ENCODE measurements around the gene CD276. TPM values are rescaled to one million over a fixed set of nuclear protein-coding genes. Genes with fewer than 3 reads are reported as not detected.

Gene CD276
- total RNA-seq, 1 experiment from 2014 or later, result 75.4 TPM

DNA sequence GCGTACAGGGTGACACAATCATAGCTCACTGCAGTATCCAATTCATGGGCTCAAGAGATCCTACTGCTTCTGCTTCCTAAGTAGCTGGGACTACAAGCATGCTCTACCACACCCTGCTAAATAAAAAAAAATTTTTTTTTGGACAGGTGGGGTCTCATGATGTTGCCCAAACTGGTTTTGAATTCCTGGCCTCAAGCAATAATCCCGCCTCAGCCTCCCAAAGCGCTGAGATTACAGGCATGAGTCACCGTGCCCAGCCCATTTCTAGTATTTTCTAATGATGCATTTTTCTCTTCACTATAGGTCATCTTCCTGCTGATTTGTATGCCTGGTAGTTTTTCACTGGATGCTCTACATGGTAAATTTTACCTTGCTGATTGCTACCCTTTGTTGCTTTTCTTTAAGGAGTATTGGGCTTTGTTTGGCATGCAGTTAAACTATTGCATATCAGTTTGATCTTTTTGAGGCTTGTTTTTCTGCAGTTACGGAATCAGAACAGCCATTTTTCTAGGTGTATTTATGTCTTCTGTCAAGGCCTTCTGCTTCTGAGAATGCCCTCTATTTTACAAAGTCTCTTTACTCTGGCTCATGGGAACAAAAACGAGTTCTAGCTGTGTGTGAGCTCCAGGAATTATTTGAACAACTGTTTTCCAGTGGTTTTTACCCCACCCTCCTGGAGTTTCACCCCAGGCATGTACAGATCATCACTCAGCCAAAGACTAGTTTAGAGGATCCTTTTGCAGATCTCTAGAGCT lies 36.7 kb upstream of the CD276 start:
- POLR2A ChIA-PET, result interaction anchor here (0.6 kb wide), 1 partner anchor 325 kb away, joined by 4 read pairs; no protein-coding TSS in a partner anchor
- BruUV-seq (replicated peaks), result no TSS peak
- H3K4me1 ChIP-seq (ENCODE audit: control insufficient read depth in 1 of 2, insufficient read depth in 2 of 2, low read length in 2 of 2), result peaks cover 3 to 17% of the 10 kb centered on the region in 2 experiments; a peak in 3 of 4 replicates
- no peaks in the 10 kb centered on the region for H3K36me3 ChIP-seq (ENCODE audit: control insufficient read depth in 1 of 2, insufficient read depth in 2 of 2, low read length in 2 of 2)
- no peak overlapping the region for H3K27ac ChIP-seq (ENCODE audit: low read depth, low read length)
- TF ChIP-seq EGR1 (IDR thresholded peaks at IDR 0.05; ENCODE audit: low read depth) (no peak), RAD21 (IDR thresholded peaks at IDR 0.05; ENCODE audit: low read depth) (no peak)
- no peaks in the 10 kb centered on the region for H3K9me3 ChIP-seq (ENCODE audit: control insufficient read depth in 1 of 2, insufficient read depth in 1 of 2, low read depth in 1 of 2, low read length in 2 of 2)
- H2AFZ ChIP-seq (ENCODE audit: low read depth, low read length, poor library complexity, severe bottlenecking), result peak overlapping the region; percentile 86
- ATAC-seq (peak; percentile 40; the same call in 1 of the 2 replicates), DNase-seq (ENCODE audit: low read depth, low spot score) (no peak)
- H3K4me2 ChIP-seq (ENCODE audit: low read length), result peak overlapping the region; percentile 37
- H4K20me1 ChIP-seq (ENCODE audit: insufficient read depth), result no peaks in the 10 kb centered on the region
- no peak overlapping the region for H3K9ac ChIP-seq (ENCODE audit: low read length)
- H3K9me2 ChIP-seq (ENCODE audit: insufficient read depth), result no peaks in the 10 kb centered on the region
- no peaks in the 10 kb centered on the region for H3K79me2 ChIP-seq (ENCODE audit: insufficient read depth, low read length)
- H3K27me3 ChIP-seq (ENCODE audit: insufficient read depth, low read length), result no peaks in the 10 kb centered on the region
- RAD21 ChIA-PET (ENCODE audit: low non-redundant PET in 1 of 2, low total read pairs in 2 of 2, uncharacterized antibody in 2 of 2, unreplicated experiment in 2 of 2), result interaction anchor here in 1 of 2 experiments (0.6 kb wide), 1 partner anchor 1428 kb away, joined by 3 read pairs; no protein-coding TSS in a partner anchor
- CTCF ChIA-PET, result interaction anchor here (0.9 to 3.0 kb wide), 2 partner anchors 11 to 52 kb away, joined by 3 to 17 read pairs; no protein-coding TSS in a partner anchor
- intact Hi-C loops (cut with micrococcal nuclease), result no loop called here
- no peak overlapping the region for H3K4me3 ChIP-seq (replicated peaks in 1 of 2; ENCODE audit: low read depth in 1 of 2, low read length in 2 of 2)

DNA sequence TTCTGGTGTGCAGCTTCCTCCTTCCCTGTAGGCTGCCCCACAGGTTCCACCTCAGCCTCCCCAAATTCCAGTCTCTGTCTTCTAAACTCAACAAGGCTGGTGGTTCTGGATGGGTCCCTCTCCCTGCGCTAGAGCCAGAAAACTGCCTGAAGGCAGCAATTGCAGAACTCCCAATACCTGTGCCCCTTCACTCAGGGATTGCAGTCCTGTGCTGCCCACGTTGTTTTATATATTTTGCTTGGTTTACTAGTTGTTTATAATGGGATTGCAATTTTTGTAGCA lies 36.2 kb upstream of the CD276 start:
- Histone ChIP-seq H3K4me1 (ENCODE audit: control insufficient read depth in 1 of 2, insufficient read depth in 2 of 2, low read length in 2 of 2) (peaks cover 3 to 17% of the 10 kb centered on the region in 2 experiments; a peak in 3 of 4 replicates), H3K4me2 (ENCODE audit: low read length) (peak overlapping the region; percentile 37), H3K79me2 (ENCODE audit: insufficient read depth, low read length) (no peaks in the 10 kb centered on the region), H3K9me2 (ENCODE audit: insufficient read depth) (no peaks in the 10 kb centered on the region), H3K27me3 (ENCODE audit: insufficient read depth, low read length) (no peaks in the 10 kb centered on the region), H2AFZ (ENCODE audit: low read depth, low read length, poor library complexity, severe bottlenecking) (peak overlapping the region; percentile 86), H3K36me3 (ENCODE audit: control insufficient read depth in 1 of 2, insufficient read depth in 2 of 2, low read length in 2 of 2) (no peaks in the 10 kb centered on the region), H3K27ac (ENCODE audit: low read depth, low read length) (no peak overlapping the region), H3K4me3 (replicated peaks in 1 of 2; ENCODE audit: low read depth in 1 of 2, low read length in 2 of 2) (no peak overlapping the region), H4K20me1 (ENCODE audit: insufficient read depth) (no peaks in the 10 kb centered on the region), H3K9me3 (ENCODE audit: control insufficient read depth in 1 of 2, insufficient read depth in 1 of 2, low read depth in 1 of 2, low read length in 2 of 2) (no peaks in the 10 kb centered on the region), H3K9ac (ENCODE audit: low read length) (no peak overlapping the region)
- TF ChIP-seq ELF1 (IDR thresholded peaks at IDR 0.05; ENCODE audit: borderline replicate concordance, low read depth) (no peak), RAD21 (IDR thresholded peaks at IDR 0.05; ENCODE audit: low read depth) (no peak), SIN3A (IDR thresholded peaks at IDR 0.05; ENCODE audit: low read depth) (no peak), EGR1 (IDR thresholded peaks at IDR 0.05; ENCODE audit: low read depth) (no peak), FOSL1 (IDR thresholded peaks at IDR 0.05; ENCODE audit: low read depth) (no peak)
- ChIA-PET POLR2A (no interaction called here), CTCF (interaction anchor here (3.0 kb wide), 1 partner anchor 11 kb away, joined by 17 read pairs; no protein-coding TSS in a partner anchor), RAD21 (ENCODE audit: low non-redundant PET in 1 of 2, low total read pairs in 2 of 2, uncharacterized antibody in 2 of 2, unreplicated experiment in 2 of 2) (no interaction called here)
- DNase-seq (ENCODE audit: low read depth, low spot score) (no peak), ATAC-seq (no peak; the same call in 1 of the 2 replicates)
- BruUV-seq (replicated peaks), result no TSS peak
- intact Hi-C loops (cut with micrococcal nuclease), result no loop called here

Measured in HCT116 (cell line).